HG03159 (cell line): ENCODE results near the gene RCAN2.

Source experiments
- ATAC-seq: cut with Tn5 transposase; IDR thresholded peaks from one replicate; pipeline ENCODE4 v1.9.1; 2021; ENCODE audit warnings: mild to moderate bottlenecking, moderate library complexity; ENCODE audit not compliant: unreplicated experiment

Gene RCAN2

DNA sequence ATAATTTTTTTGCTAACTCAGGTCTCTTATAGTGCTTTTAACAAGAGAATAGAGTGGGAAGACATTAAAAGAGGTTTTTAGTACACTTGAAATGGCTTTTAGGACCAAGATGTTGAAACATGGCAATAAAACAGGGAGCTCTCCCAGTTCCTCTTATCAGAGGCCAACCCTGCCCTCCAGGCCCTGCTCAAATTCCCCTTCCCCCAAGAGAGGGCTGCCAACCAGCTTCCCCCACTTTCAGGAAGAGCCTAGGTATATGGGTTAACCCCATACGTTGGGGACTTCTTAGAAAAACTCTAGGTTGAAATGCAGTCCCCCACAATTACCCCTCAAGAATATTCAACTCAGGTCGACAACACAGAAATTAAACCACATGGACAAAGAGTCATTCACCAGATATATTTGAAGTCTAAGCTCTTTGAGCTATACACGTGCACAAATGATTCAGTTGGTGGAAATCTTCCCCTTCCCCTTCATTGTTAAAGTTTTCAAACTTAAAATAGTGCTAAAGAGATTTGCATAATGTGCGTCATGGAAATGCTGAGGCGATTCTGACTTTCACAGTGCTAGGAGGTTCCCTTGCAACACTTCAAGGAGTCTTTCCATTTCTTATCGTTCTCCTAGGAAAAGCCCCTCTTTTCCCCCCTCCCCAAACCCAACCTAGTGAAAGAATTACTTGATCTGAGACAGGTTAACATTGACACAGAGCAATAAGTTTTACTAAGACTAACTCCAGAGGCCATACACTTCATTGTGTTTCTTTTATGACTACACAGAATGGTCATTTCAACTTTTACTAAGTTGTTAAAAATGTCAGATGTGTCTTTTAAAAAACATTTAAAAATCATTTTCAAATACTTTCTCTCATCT, 270.7 kb downstream of the RCAN2 start:
- peak; percentile 62 for ATAC-seq

DNA sequence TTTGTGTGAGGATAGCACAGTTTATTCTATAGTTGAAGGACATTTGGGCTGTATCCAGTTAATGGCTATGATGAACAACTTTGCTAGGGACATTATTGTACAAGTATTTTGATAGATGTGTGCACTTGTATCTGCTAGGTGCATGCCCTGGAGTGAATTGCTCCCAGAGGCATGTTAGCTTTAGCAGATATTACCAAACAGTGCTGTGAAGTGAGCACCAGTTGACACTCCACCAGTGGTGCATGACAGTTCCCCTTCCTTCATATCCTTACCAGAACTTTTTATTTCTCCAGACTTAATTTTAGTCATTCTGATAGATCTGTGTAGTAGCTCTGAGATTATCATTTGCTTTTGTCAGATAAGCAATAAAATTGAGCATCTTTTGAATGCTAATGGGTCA, 271.6 kb downstream of the RCAN2 start:
- ATAC-seq = no peak

DNA sequence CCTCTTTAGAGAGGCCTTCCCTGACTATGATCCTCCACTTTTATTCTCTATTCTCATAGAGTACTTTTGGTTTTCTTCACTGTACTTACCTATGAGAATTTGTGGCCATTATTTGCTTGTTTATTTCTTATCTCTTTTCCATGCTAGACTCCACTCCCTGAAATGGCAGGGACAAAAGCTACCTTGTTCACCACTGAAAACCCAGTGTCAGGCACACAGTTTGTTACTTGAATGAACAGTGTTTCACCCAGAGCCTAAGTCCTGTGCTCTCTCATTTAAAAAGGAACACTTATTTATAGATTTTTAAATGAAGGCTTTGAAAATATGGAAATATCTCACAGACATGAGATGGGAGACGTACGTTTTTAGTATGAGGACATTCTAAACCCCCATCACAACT, 272.8 kb downstream of the RCAN2 start:
- no peak for ATAC-seq

DNA sequence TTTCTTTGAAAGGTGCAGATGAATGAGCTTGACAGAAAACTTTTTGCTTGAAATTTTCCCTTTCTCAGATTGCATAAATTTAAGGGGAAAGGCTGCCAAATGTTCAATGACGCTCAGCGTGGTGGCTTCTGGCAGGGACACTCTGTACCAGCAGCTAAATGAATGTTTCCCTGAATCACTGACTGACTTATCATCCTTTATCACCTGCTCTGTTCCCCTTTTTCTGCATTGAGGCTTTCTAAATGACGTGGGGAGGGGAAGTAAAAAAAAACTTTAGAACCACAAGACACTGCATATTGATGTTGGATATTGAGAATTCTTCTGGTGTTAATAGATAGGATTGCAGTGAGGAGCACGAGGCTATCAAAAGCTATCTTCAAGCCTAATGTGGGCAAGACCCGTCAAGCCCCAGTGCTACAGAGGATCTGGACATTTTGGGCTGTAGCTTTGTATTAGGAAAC, 273.5 kb downstream of the RCAN2 start:
- peak; percentile 63 for ATAC-seq

DNA sequence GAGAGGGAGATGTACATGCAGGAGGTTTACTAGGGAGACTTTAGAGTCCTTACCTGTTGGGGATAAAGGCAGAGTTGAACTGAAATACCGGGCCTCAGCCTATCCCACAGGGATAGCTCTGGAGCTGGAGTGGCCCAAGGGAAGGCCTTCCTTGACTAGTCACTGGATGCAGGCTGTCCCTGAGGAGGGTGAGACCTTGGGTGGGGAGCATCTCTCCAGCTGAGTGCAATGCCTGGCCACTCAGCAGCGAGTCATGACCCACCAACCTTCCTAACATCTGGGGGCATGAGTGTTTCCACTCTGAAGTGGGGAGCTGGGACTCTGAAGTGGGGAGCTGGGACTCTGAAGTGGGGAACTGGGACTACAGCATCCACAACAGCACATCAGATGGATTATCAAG, 274.4 kb downstream of the RCAN2 start:
- no peak for ATAC-seq

DNA sequence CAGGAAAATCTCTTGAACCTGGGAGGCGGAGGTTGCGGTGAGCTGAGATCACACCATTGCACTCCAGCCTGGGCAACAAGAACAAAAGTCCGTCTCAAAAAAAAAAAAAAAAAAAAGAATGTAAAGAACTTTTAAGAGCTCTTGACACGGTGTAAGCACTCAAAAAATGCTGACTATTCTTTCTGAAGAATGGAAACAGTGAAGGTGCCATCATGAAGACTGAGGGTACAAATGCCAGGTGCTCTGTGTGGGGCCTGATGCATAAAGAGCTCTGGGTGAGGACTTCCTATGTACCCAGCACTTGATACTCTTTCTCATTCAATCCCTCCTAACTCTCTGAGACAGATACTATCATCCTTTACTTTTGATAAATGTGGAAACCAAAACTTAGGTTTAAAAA, 275.5 kb downstream of the RCAN2 start:
- ATAC-seq = no peak

DNA sequence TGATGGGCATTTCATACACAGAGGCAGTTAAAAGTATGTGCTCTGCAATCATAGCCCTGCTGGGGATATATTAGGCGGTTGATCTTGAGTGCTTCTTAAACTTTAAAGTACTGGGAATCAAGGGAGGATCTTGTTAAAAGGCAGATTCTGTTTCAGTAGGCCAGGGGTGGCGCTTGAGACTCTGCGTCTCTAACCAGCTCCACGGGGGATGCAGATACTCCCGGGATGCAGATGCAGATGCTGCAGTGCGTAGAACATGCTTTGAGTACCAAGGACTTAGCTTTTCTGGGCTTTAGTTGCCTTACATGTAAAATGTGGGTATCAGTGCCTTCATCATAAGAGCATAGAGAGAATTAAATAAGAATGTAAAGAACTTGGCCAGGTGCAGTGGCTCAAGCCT, 276.0 kb downstream of the RCAN2 start:
- ATAC-seq = no peak

DNA sequence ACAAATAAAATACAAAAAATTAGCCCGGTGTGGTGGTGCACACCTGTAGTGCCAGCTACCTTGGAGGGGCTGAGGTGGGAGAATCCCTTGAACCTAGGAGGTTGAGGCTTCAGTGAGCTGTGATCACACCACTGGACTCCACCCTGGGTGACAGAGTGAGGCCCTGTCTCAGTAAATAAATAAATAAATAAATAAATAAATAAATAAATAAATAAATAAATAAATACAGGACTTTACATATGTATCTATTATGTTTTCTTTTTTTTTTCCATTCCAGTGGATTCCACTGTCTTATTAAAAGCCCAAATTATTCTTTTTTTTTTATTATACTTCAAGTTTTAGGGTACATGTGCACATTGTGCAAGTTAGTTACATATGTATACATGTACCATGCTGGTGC, 279.3 kb downstream of the RCAN2 start:
- ATAC-seq = no peak

DNA sequence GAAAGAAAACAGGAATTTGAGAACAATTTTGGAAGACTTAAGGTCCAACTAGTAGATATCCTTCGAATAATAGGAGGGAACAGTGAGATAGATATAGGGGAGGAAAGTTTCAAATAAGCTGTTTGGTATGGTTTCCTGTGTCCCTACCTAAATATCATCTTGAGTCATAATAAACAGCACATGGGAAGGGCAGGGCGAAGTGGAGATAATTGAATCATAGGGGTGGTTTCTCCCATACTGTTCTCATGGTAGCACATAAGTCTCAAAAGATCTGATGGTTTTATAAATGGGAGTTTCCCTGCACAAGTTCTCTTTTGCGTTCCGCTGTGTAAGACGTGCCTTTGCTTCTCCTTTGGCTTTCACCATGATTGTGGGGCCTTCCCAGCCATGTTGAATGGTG, 281.0 kb downstream of the RCAN2 start:
- no peak for ATAC-seq

DNA sequence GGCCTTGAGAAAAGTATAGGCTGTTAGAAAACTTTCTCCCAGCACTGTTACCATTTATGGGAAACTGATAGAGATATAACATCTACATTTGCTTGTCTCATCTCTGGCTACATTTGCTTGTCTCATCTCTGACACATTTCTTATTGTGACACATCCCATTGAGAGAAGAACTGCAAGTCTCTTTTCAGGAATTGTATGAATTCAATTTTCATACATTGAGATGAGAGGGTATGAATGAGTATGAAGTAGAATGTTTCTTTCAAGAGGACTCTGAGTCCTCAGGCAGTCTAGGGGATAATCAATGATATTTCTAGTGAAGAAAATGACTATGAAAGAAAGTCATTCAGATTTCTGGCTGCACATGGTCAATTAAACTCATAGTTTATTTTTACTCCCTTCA, 282.9 kb downstream of the RCAN2 start:
- no peak for ATAC-seq

DNA sequence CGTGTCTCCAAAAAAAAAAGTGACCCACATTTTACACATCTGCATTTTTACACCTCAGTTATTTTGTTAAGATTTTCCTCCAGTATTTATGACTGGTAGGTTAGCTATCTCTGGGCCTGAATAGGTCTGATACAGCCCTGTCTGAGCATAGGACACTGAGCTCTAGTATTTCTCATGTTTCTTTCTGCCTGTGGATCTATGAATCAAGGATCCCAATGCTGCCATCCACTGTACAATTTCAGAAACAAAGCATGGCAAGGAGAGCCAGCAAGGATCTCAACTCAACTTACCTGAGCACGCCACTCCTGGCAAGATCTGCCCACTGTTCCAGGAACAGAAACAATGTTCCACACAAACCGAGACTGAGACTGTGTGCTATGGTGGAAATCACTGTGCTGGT, 284.1 kb downstream of the RCAN2 start:
- no peak for ATAC-seq

DNA sequence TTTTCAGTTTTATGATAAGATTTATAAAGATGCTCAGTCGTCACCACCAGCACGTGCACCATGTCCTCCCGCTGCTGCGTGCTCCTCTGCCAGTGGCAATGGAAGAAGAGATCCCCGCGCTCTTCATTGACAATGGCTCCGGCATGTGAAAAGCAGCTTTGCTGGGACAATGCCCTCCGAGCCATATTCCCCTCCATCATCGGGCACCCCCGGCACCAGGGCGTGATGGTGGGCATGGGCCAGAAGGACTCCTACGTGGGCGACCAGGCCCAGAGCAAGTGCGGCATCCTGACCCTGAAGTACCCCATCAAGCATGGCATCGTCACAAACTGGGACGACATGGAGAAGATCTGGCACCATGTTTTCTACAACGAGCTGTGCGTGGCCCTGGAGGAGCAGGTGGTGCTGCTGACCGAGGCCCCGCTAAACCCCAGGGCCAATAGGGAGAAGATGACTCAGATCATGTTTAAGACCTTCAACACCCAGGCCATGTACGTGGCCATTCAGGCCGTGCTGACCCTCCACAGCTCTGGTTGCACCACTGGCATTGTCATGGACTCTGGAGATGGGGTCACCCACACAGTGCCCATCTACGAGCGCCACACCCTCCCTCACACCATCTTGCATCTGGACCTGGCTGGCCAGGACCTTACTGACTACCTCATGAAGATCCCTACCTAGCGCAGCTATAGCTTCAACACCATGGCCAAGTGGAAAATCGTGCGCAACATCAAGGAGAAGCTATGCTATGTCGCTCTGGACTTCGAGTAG, 286.2 kb downstream of the RCAN2 start:
- ATAC-seq = no peak

DNA sequence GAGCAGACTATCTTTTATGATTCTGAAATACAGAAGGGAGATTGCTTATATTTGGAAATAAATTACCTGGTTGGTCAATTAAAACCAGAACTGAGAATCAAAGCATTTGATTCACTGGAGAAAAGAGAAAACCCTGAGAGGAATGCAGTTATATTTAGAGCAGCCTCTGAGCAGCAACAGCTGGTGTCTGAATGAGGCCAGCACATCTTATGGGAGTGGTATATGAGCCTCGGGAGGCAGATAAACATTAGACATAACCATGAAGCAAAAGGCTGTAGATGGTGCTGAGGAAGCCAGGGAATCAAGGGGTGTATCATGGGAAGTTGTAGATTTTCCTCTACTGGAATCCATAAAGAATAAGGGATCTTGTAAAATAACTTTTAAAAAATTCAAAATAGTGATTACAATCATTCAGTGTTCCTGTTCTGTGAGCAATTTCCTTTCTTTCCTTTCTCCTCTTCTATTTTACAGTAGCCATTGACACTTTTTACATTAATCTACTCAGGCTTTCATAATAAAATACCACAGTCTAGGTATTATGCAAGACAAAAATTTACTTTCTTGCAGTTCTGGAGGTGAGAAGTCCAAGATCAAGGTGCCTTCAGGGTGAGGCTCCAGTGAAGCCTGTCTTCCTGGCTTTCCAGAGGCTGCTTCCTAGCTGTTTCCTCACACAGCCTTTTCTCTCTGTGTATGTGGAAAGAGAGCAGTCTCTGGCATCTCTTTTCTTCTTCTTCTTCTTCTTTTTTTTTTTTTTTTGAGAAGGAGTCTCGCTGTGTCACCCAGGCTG, 287.7 kb downstream of the RCAN2 start:
- no peak for ATAC-seq

DNA sequence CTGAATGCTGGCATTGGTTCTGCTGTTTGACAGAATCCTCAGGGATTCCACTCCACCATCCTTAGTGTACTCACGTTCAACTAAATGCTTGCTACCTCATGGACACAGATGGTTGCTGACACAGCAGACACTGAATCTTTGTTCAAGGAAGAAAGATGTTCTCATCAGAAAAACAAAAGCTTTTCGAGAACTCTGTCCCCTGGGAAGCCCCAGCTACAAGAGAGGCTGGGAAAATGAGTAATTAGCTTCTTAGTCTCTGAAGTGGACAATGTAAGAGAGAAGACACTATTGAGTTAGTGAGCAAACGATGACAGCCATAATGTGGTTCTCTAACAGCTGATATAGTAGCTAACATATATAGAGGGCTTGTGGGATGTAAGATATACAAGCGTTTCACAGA, 289.5 kb downstream of the RCAN2 start:
- ATAC-seq = no peak

DNA sequence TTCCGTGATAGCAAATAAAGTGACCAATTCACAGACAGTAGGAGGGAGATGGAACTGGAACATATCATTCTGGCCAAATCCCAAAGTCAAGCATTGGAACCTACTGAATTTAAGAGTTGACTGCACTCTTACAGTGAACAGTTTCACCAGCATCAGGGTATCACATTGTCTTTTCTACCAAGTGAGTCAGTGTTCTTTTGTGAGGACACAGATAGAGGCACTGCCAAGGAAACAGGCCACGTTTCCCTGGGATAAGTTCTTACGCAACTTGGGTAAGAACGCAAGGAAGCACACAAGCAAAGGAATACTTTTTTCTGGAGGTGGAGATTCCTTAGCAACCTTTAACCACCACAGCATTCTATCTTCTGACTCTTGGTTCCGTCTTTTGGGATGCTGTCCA, 291.9 kb downstream of the RCAN2 start:
- no peak for ATAC-seq

DNA sequence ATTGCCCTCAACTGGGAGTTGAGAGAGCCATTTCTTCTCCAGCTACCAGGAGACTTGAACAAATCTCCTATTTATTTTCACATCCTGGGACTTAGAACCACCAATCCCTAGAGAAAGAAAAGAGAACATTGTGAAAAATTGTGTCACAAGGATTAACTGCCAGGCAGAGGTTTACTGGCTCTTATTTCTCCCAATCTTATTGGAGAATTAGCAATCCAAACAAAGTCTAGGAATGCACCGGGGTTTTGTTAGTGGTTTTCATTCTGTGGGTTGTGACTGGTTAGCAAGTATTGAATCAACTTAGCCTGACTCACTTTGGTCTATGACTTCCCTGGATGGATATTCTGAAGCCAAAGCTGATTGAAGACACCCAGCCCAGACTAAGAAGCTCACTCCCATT, 299.3 kb downstream of the RCAN2 start:
- ATAC-seq = no peak

DNA sequence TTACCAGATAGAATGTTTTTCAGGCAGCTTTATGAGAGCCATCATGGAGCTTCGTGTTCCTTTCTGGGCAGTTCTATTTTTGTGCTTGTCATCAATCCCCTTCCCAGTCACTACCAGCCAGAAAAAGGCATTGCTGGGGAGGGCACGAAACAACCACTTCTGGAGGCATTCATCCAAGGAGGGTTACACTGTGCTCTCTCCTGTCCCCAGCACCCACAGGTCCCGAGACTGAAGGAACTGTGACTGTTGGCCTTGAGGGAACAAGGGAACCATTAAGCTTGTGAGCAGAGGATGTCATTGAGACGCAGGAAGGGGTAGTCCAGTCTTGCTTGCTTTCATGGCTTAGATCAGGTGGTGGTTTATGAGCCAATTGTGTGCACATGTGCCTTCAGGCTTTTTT, 300.4 kb downstream of the RCAN2 start:
- no peak for ATAC-seq

DNA sequence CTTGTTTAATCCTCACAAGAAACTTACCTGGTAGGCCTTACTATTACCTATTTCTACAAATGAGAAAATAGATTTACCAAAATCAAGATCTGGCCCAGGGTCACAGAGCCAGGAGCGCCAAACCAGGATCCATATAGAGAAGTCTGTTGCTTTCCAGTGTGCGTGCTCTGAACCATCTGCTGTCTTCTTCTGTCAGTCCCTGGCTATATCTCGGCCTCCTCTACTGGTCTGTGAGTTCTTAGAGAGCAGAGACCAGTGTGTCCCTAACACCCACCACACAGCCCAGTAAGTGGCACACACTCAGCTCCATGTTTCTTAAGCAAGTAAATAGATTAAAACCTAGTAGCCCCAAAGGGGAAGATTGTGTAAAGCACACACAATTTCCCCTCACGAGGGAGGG, 301.5 kb downstream of the RCAN2 start:
- no peak for ATAC-seq

DNA sequence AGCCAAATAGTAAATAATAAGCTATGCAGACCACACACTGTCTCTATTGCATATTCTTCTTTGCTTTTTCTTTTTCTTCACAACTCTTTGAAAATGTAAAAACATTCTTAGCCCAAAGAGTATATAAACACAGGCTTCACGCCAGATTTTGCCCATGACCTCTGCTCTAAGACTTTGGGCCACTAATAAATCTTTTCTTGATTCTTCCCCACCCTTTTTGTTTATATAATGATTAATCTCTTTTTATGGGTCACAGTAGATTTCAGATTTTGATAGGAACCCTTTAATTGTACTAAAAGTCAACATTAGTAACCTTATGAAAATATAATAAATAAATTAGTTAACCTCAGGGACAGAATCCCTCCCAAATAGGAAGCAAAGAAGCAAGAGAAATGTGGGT, 304.7 kb downstream of the RCAN2 start:
- ATAC-seq = no peak

DNA sequence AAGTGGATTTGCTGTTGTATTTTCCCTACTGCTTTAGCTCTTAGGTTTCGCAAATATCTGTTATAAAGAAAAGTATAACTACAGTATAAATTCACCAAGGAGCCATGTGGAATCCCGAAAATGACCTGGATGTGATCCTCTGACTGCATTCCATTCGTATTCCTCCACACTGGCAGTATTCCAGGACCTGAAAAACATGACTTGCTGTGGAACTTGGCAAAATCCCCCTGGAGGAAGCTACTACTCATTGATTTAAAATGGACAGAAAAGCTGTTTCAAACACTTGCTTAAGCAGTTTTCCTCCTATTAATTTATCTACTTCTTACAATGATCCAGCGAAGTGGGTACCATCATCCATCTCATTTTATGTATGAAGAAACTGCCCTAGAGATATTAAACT, 307.1 kb downstream of the RCAN2 start:
- ATAC-seq = no peak

DNA sequence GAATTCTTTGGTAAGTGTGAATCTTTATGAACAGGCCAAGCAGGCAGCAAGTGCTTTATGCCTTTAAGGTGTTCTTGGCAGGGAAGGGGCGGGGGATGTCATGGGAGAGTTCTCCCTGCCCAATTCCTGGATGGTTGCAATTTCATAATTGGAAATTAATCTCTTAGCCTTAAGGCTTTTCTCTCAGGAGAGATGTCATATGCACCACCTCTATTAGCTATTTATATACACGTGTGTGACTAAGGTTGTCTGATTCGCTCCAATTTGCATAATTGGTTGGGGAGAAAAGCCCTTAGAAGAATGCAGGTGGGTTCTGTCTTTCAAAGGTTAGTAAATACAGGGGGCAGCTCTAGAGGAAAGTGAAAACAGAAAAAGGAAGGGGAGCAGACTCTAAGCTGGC, 315.3 kb downstream of the RCAN2 start:
- ATAC-seq = peak; percentile 42
